ENCODE data around the gene B3GNT8. TPM values are rescaled to one million over a fixed set of nuclear protein-coding genes. Genes with fewer than 3 reads are reported as not detected.

B3GNT8 gene
- total and polyA plus RNA-seq, 2 of the 8 experiments (the other 6 are each of a cell fraction or from before 2014, with no cell fraction given) = 0.67 to 0.86 TPM

DNA sequence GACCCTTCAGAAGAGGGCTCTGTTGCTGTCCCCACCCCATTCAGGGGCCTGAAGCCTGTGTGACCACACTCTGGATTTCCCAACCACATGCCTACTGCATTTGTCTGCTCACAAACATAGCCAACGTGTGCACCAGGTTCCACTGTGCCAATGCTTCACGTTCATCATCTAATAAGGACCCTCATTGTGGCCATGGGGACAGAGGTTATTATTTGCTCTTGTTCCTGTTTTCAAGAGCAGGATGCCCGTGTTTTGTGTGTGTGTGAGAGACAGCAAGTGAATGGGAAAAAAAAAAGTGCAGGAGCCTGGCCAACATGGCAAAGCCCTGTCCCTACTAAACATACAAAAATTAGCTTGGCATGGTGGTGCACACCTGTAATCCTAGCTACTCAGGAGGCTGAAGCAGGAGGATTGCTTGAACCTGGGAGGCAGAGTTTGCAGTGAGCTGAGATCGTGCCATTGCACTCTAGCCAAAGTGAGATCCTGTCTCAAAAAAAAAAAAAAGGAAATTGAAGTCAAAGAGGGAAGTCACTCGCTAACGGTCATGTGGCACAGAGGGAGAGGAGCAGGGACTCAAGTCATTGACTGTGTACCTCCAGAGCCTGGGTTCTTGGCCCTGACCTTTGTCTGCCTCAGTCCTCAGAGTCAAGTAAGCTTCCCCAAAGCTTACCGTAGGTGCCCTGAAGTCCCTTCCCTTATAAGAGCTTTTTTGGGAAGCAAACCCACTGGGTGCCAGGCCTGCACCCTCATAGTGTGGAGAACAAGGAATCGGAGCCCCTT lies 6.9 kb downstream of the B3GNT8 start:
- peaks cover under 1 to 14% (median 3%) of the 10 kb centered on the region in 4 experiments; a peak in 6 of 8 replicates for H3K36me3 ChIP-seq (ENCODE audit: control insufficient read depth in 2 of 4, insufficient read depth in 4 of 4, low read length in 3 of 4)

More for the DNA sequence above, 6.9 kb downstream of the B3GNT8 start:
- no peak overlapping the region for H3K23ac ChIP-seq (ENCODE audit: insufficient read length)
- 89% methylated on average over 8 of the region's 8 CpGs; no CpG with 5 or more reads in 1 of the 2 experiments for whole genome bisulfite sequencing, 2 experiments (ENCODE audit: extremely low coverage in 1 of 2, insufficient coverage in 1 of 2, insufficient read length in 1 of 2, insufficient replicate concordance in 2 of 2, low coverage in 1 of 2, low lambda C conversion rate in 2 of 2, missing lambda C conversion rate in 1 of 2)
- no peak overlapping the region for H3K56ac ChIP-seq (replicated peaks; ENCODE audit: insufficient read length, low read depth, low read length)
- H4K91ac ChIP-seq (replicated peaks; ENCODE audit: insufficient read length, low read length) = no peak overlapping the region
- POLR2A ChIA-PET (ENCODE audit: partially characterized antibody) = interaction anchor here (0.6 to 2.8 kb wide), 5 partner anchors 11 to 712 kb away, joined by 3 to 9 read pairs (median 4); no protein-coding TSS in a partner anchor
- no peak overlapping the region for H3K4me3 ChIP-seq (ENCODE audit: extremely low read depth in 1 of 4, insufficient read depth in 2 of 4, low read depth in 3 of 4, low read length in 4 of 4)
- H2AK5ac ChIP-seq (ENCODE audit: low read depth, low read length) = no peak overlapping the region
- no peak overlapping the region for H2AFZ ChIP-seq (ENCODE audit: low read length)
- H3K27ac ChIP-seq (ENCODE audit: low read depth, low read length) = no peak overlapping the region
- no peak overlapping the region for H3K4ac ChIP-seq (replicated peaks; ENCODE audit: insufficient read length, low read depth, low read length)
- no peak overlapping the region for H2BK15ac ChIP-seq (ENCODE audit: low read length)
- H2BK20ac ChIP-seq (ENCODE audit: low read length) = no peak overlapping the region
- CTCF ChIA-PET (ENCODE audit: partially characterized antibody) = interaction anchor here (0.6 to 1.1 kb wide), 6 partner anchors 12 to 1026 kb away, joined by 3 to 10 read pairs (median 3); no protein-coding TSS in a partner anchor
- DNase-seq (ENCODE audit: low read depth in 1 of 2, low spot score in 2 of 2) = no peak
- no peak for FAIRE-seq
- H3K4me1 ChIP-seq (replicated peaks in 1 of 4; ENCODE audit: control insufficient read depth in 3 of 4, insufficient read depth in 4 of 4, low read length in 3 of 4) = no peaks in the 10 kb centered on the region
- no peak overlapping the region for H3K4me2 ChIP-seq (ENCODE audit: insufficient read depth in 1 of 2, low read depth in 2 of 2, low read length in 2 of 2)
- no peak overlapping the region for H2BK5ac ChIP-seq (ENCODE audit: low read depth, low read length)
- H3K9me3 ChIP-seq (ENCODE audit: insufficient read depth in 2 of 2, low read depth in 1 of 2, low read length in 1 of 2) = no peaks in the 10 kb centered on the region
- no peak overlapping the region for H3K18ac ChIP-seq (ENCODE audit: extremely low read depth, low read length)
- no peak overlapping the region for H4K8ac ChIP-seq (ENCODE audit: extremely low read depth, insufficient read depth, low read length)
- no peaks in the 10 kb centered on the region for H3K27me3 ChIP-seq (replicated peaks in 1 of 4; ENCODE audit: control insufficient read depth in 3 of 4, extremely low read depth in 1 of 4, insufficient read depth in 3 of 4, low read length in 3 of 4)
- no peak overlapping the region for H2BK120ac ChIP-seq (replicated peaks; ENCODE audit: low read depth, low read length)
- no peak overlapping the region for H3K14ac ChIP-seq (ENCODE audit: insufficient read length)
- no peak overlapping the region; a peak in 2 of 7 replicates for H3K9ac ChIP-seq (replicated peaks in 1 of 4; ENCODE audit: extremely low read depth in 1 of 4, low read depth in 3 of 4, low read length in 3 of 4)
- H3K79me2 ChIP-seq (ENCODE audit: control insufficient read depth in 1 of 2, insufficient read depth in 2 of 2, low read length in 2 of 2) = no peaks in the 10 kb centered on the region
- H3K23me2 ChIP-seq (ENCODE audit: low read depth, low read length) = no peaks in the 10 kb centered on the region
- no peaks in the 10 kb centered on the region for H3K79me1 ChIP-seq (ENCODE audit: low read depth, low read length)
- TF ChIP-seq RFX5 (IDR thresholded peaks at IDR 0.05; ENCODE audit: borderline replicate concordance, low read depth, low read length) = no peak
- TF ChIP-seq CHD2 (IDR thresholded peaks at IDR 0.05; ENCODE audit: low read length) = no peak
- TF ChIP-seq RBBP5 (IDR thresholded peaks at IDR 0.05; ENCODE audit: borderline replicate concordance, low read depth, low read length) = no peak
- TF ChIP-seq RNF2 (IDR thresholded peaks at IDR 0.05; ENCODE audit: borderline replicate concordance, low read depth, low read length, missing control alignments, poor library complexity, severe bottlenecking) = no peak
- no peak for TF ChIP-seq TBP (IDR thresholded peaks at IDR 0.05; ENCODE audit: low read depth, low read length)
- no peak for TF ChIP-seq SAP30 (IDR thresholded peaks at IDR 0.05; ENCODE audit: insufficient read depth, insufficient replicate concordance, low read length)
- TF ChIP-seq GTF2F1 (IDR thresholded peaks at IDR 0.05; ENCODE audit: borderline replicate concordance, low read depth, low read length) = no peak
- no peak overlapping the region for H4K5ac ChIP-seq (ENCODE audit: insufficient read length, low read depth, low read length)
- no peak overlapping the region for H2BK12ac ChIP-seq (ENCODE audit: low read depth, low read length)
- no peaks in the 10 kb centered on the region for H4K20me1 ChIP-seq (replicated peaks in 1 of 2; ENCODE audit: control insufficient read depth in 1 of 2, insufficient read depth in 2 of 2, low read length in 2 of 2)

Measured in H1 (cell line).